Neural cell (in vitro differentiated cells): ENCODE data around the gene TSPEAR.

ENCODE experiments used
- CTCF ChIP-seq: fragments of 450-650 bp; IDR thresholded peaks from 2 replicates; pipeline ENCODE4 v1.5.1; 2014; ENCODE audit warnings: antibody characterized with exemption, mild to moderate bottlenecking, moderate library complexity; ENCODE audit not compliant: poor library complexity, severe bottlenecking
- EP300 ChIP-seq: fragments of 450-650 bp; conservative IDR thresholded peaks from 2 replicates; pipeline ENCODE4 v1.6.1; 2014; ENCODE audit warnings: antibody characterized with exemption, mild to moderate bottlenecking, moderate library complexity; ENCODE audit not compliant: poor library complexity, severe bottlenecking
- RAD21 ChIP-seq: fragments of 450-650 bp; conservative IDR thresholded peaks from 2 replicates; pipeline ENCODE4 v1.6.1; 2014; ENCODE audit warnings: antibody characterized with exemption, mild to moderate bottlenecking, moderate library complexity

GRCh38 chr21:44724926-44725325 lies 13.6 kb upstream of the TSPEAR start:
- TF ChIP-seq RAD21 (no peak), CTCF (no peak), EP300 (no peak)
